Diencephalon (tissue), 1 donor: ENCODE results near the gene GOLGA8Q. TPM values are rescaled to one million over a fixed set of nuclear protein-coding genes. Genes with fewer than 3 reads are reported as not detected.

Experiments used
- small RNA-seq: library from RNA; depleted of rRNA; stranded (forward); fragments of <200 nt; gene quantifications from one replicate; pipeline ENCODE3, GENCODE V24; 2014
- total RNA-seq: library from RNA; depleted of rRNA; stranded (reverse); fragments of >200 nt; gene quantifications from one replicate; pipeline ENCODE4 v1.2.3, GENCODE V29; 2014

Gene GOLGA8Q
- total RNA-seq, result 0.69 TPM

GRCh38 chr15:30551750-30552149, at the start of gene GOLGA8Q:
Gene GOLGA8Q, plus strand, starts transcription at chr15:30552050. Its CDS starts 28 bp downstream, at chr15:30552078.

GRCh38 chr15:30603796-30604195, 51.9 kb downstream of the GOLGA8Q start, which contains the start of gene GOLGA8H:
Gene GOLGA8H, plus strand, starts transcription at chr15:30604028. Its CDS starts 98 bp downstream, at chr15:30604126.

Small RNA genes lying within 50 kb of the gene (small RNA-seq; reads per million reads assigned to genes)
- gene RF00096 (not detected), gene RN7SL796P (not detected)

Other genes with a start within 250 kb of the GOLGA8Q start
- 14.8 TPM for gene CHRFAM7A, start 158.5 kb upstream of the GOLGA8Q start, total RNA-seq
- 2.1 TPM for gene GOLGA8R, start 137.8 kb upstream of the GOLGA8Q start, total RNA-seq
- gene GOLGA8H, start 52.0 kb downstream of the GOLGA8Q start, total RNA-seq, result 2.1 TPM